ENCODE results near the gene MTG1.
A peak's percentile ranks its signal among the peaks of the same experiment; 100 is the strongest.

Gene MTG1

GRCh38 chr10:133388236-133388972, 5.6 kb upstream of the MTG1 start:
- Histone ChIP-seq H3K4me3 (peak overlapping the region; percentile 54 to 78 (median 72)), H3K27ac (peak overlapping the region in 10 of 11 experiments; percentile 23 to 92 (median 85); a peak in 19 of 22 replicates), H3K27me3 (no peaks in the 10 kb centered on the region), H3K9ac (peak overlapping the region; percentile 69 to 88 (median 82); a peak in 20 of 22 replicates), H3K4me2 (peak overlapping the region; percentile 95 to 100 (median 100)), H4K20me1 (no peaks in the 10 kb centered on the region), H3K9me3 (replicated peaks in 1 of 11) (no peaks in the 10 kb centered on the region), H3K4me1 (peaks cover 49 to 83% (median 71%) of the 10 kb centered on the region in 10 experiments), H3K36me3 (peaks cover 0 to 7% (median 0%) of the 10 kb centered on the region in 11 experiments; a peak in 2 of 22 replicates)
- no peak for TF ChIP-seq Cebpa-rat (IDR thresholded peaks at IDR 0.05)

DNA sequence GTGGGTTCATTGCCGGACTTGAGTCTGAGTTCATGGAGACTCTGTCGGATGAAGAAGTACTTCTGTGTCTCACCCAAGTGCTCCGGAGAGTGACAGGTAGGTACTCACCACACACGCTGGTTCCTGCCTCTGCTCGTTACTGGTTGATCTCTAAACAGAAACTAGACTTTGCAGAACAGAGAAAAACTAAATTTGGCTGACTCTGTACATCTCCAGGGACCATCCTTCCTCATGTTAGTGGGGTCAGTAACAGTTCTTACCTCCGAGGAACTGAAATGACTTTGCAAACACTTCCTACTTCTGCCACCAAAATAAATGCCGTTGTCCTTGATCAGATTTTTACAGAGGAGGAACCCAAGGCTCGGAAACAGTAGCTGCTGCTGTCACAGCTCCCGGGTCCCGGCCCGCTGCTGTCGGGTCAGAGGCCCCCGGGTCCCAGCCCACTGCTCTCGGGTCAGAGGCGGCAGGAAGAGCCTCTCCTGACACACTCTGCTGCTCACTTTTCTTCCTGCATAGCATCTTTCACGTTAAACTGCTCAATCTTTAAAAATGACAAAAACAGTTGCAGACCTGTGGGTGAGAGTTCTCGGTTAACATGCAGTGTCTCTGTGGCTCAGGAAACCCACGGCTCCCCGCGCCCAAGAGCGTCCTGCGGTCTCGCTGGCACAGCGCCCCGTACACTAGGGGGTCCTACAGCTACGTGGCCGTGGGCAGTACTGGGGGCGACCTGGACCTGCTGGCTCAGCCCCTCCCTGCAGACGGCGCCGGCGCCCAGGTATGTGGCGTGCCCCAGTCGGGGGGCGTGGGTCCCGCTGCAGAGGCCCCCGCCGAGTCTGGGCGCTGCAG, 4.8 kb upstream of the MTG1 start:
- Histone ChIP-seq H4K20me1 (no peaks in the 10 kb centered on the region), H3K9me3 (replicated peaks in 1 of 11) (no peaks in the 10 kb centered on the region), H3K27ac (peak overlapping the region; percentile 23 to 92 (median 85); a peak in 21 of 22 replicates), H3K9ac (peak overlapping the region; percentile 69 to 88 (median 82)), H3K4me3 (peak overlapping the region; percentile 54 to 78 (median 72)), H3K4me1 (peaks cover 51 to 78% (median 68%) of the 10 kb centered on the region in 10 experiments), H3K27me3 (no peaks in the 10 kb centered on the region), H3K36me3 (peaks cover 0 to 4% (median 0%) of the 10 kb centered on the region in 11 experiments; a peak in 1 of 22 replicates), H3K4me2 (peak overlapping the region; percentile 95 to 100 (median 100))
- no peak for TF ChIP-seq Cebpa-rat (IDR thresholded peaks at IDR 0.05)

- H4K20me1 ChIP-seq, result peaks cover 0 to 8% (median 0%) of the 10 kb centered on the region in 11 experiments; a peak in 4 of 22 replicates
- no peaks in the 10 kb centered on the region for H3K27me3 ChIP-seq
- H3K36me3 ChIP-seq, result peaks cover 0 to 4% (median 3%) of the 10 kb centered on the region in 11 experiments; a peak in 14 of 22 replicates
- peak overlapping the region; percentile 78 to 100 (median 100) for H3K4me2 ChIP-seq
- TF ChIP-seq Cebpa-rat (IDR thresholded peaks at IDR 0.05), result no peak
- peak overlapping the region in 7 of 11 experiments; percentile 36 to 88 (median 82); a peak in 11 of 22 replicates for H3K9ac ChIP-seq
- peaks cover 62 to 79% (median 72%) of the 10 kb centered on the region in 10 experiments for H3K4me1 ChIP-seq
- no peaks in the 10 kb centered on the region for H3K9me3 ChIP-seq (replicated peaks in 1 of 11)
- peak overlapping the region in 5 of 10 experiments; percentile 12 to 78 (median 72); a peak in 5 of 20 replicates for H3K4me3 ChIP-seq
- peak overlapping the region in 8 of 11 experiments; percentile 62 to 92 (median 86); a peak in 16 of 22 replicates for H3K27ac ChIP-seq
Observed at GRCh38 chr10:133390597-133391248, 3.2 kb upstream of the MTG1 start.

GRCh38 chr10:133391249-133391635, 2.7 kb upstream of the MTG1 start:
- H3K4me1 ChIP-seq, result peaks cover 67 to 84% (median 77%) of the 10 kb centered on the region in 10 experiments
- peaks cover 3 to 10% (median 8%) of the 10 kb centered on the region in 11 experiments; a peak in 19 of 22 replicates for H3K36me3 ChIP-seq

DNA sequence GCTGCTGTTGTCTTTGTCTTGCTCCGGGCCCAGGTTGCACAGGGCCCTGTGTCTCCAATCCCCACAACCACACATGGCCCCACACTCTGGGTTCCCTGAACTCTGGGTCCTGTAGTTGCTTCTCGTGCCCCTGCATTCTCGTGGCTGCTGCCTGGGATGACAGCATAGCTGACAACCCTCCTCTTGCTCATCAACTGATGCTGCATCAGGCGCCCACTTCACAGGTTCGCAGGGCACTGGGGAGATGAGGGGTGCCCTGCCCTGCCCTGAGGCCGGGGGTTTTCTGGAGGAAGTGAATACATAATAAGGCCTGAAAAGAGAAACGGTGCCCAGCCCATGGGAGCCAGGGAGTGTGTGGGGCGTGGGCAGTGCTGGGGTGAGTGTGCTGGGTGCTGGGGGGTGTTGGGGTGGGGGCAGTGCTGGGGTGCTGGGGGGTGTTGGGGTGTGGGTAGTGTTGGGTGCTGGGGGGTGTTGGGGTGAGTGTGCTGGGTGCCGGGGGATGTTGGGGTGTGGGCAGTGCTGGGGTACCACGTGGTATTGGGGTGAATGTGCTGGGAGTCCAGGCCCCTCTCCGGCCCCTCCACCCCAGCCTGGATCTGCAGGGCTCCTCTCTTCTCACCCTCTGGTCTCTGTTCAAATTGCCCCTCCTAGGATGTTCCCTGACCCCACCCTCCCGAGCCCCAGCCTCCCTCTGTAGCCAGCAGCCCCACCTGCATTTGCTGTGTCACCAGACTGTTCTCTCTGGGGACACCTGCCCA, 2.0 kb upstream of the MTG1 start:
- H3K4me3 ChIP-seq, result no peak overlapping the region

More at GRCh38 chr10:133391249-133391635, 2.7 kb upstream of the MTG1 start:
- H3K9me3 ChIP-seq (replicated peaks in 1 of 11), result no peaks in the 10 kb centered on the region
- 0 out of 20 replicates have a peak overlapping the region, but pooled peaks of 1 of the 10 experiments have one; percentile 12 for H3K4me3 ChIP-seq
- peaks cover 0 to 9% (median 0%) of the 10 kb centered on the region in 11 experiments; a peak in 5 of 22 replicates for H4K20me1 ChIP-seq
- H3K9ac ChIP-seq, result peak overlapping the region in 7 of 11 experiments; percentile 17 to 82 (median 37); a peak in 11 of 22 replicates
- H3K4me2 ChIP-seq, result peak overlapping the region; percentile 62 to 100 (median 100); a peak in 21 of 22 replicates
- H3K27me3 ChIP-seq, result no peaks in the 10 kb centered on the region
- TF ChIP-seq Cebpa-rat (IDR thresholded peaks at IDR 0.05), result no peak
- peak overlapping the region in 8 of 11 experiments; percentile 24 to 90 (median 84); a peak in 15 of 22 replicates for H3K27ac ChIP-seq

GRCh38 chr10:133393401-133394063, 425 bp upstream of the MTG1 start:
- Histone ChIP-seq H3K9me3 (replicated peaks in 1 of 11) (no peaks in the 10 kb centered on the region), H3K9ac (peak overlapping the region; percentile 93 to 98 (median 95); a peak in 21 of 22 replicates), H3K36me3 (peaks cover 24 to 32% (median 29%) of the 10 kb centered on the region in 11 experiments), H4K20me1 (peaks cover 0 to 29% (median 6%) of the 10 kb centered on the region in 11 experiments; a peak in 9 of 22 replicates), H3K4me1 (peaks cover 64 to 77% (median 73%) of the 10 kb centered on the region in 10 experiments), H3K4me3 (peak overlapping the region; percentile 80 to 94 (median 88)), H3K27ac (peak overlapping the region in 10 of 11 experiments; percentile 91 to 96 (median 95); a peak in 21 of 22 replicates), H3K27me3 (no peaks in the 10 kb centered on the region), H3K4me2 (peak overlapping the region; percentile 88 to 100 (median 98))
- TF ChIP-seq Cebpa-rat (IDR thresholded peaks at IDR 0.05), result no peak

More for the DNA sequence above, 2.0 kb upstream of the MTG1 start:
- peaks cover 0 to 15% (median under 1%) of the 10 kb centered on the region in 11 experiments; a peak in 6 of 22 replicates for H4K20me1 ChIP-seq
- H3K9ac ChIP-seq, result peak overlapping the region in 7 of 11 experiments; percentile 29 to 82 (median 37); a peak in 11 of 22 replicates
- H3K36me3 ChIP-seq, result peaks cover 10 to 17% (median 15%) of the 10 kb centered on the region in 11 experiments; a peak in 19 of 22 replicates
- peaks cover 69 to 88% (median 82%) of the 10 kb centered on the region in 10 experiments for H3K4me1 ChIP-seq
- H3K9me3 ChIP-seq (replicated peaks in 1 of 11), result no peaks in the 10 kb centered on the region
- no peaks in the 10 kb centered on the region for H3K27me3 ChIP-seq
- H3K4me2 ChIP-seq, result peak overlapping the region; percentile 94 to 100 (median 100)
- no peak for TF ChIP-seq Cebpa-rat (IDR thresholded peaks at IDR 0.05)
- H3K27ac ChIP-seq, result peak overlapping the region in 8 of 11 experiments; percentile 24 to 96 (median 84); a peak in 16 of 22 replicates

DNA sequence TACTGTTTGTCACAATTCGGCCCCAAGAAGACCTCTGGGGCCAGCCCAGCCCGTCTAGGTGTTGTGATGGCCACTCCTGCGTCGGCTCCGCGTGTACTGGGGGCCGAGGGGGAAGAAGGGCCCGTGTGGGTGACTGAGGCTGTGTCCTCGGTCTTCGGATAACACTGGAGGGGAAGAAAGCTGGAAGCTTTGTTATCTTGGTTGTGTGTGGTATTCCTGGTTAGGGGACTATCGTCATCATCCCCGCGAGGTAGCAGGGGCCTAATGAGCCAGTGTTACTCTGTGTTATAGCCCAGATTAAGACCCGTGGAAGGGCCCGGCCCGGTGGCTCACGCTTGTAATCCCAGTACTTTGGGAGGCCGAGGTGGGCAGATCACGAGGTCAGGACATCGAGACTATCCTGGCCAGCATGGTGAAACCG, 854 bp downstream of the MTG1 start:
- Histone ChIP-seq H3K27me3 (no peaks in the 10 kb centered on the region), H3K9me3 (replicated peaks in 1 of 11) (no peaks in the 10 kb centered on the region), H4K20me1 (peaks cover 0 to 40% (median 12%) of the 10 kb centered on the region in 11 experiments; a peak in 12 of 22 replicates), H3K27ac (peak overlapping the region; percentile 88 to 96 (median 95)), H3K9ac (peak overlapping the region; percentile 93 to 98 (median 95)), H3K4me3 (peak overlapping the region; percentile 80 to 94 (median 88)), H3K36me3 (peaks cover 37 to 45% (median 42%) of the 10 kb centered on the region in 11 experiments), H3K4me1 (peaks cover 53 to 67% (median 63%) of the 10 kb centered on the region in 10 experiments), H3K4me2 (peak overlapping the region; percentile 92 to 100 (median 98))
- no peak for TF ChIP-seq Cebpa-rat (IDR thresholded peaks at IDR 0.05)

Data from BLaER1 treated with 17β-estradiol and CSF1 and Interleukin-3, amounts not matched to agents 10 nM and 100 nM (cell line).